GM19467 (cell line): ENCODE data around the gene UST.
"Not testable (repeated sequence)": the region's sequence is repeated elsewhere in the genome, so short reads cannot be mapped to it uniquely, and the experiment has no call there.

Experiments
- ATAC-seq: cut with Tn5 transposase; IDR thresholded peaks from one replicate; pipeline ENCODE4 v1.9.1; 2021; ENCODE audit warnings: mild to moderate bottlenecking, moderate library complexity; ENCODE audit not compliant: unreplicated experiment

Gene UST

GRCh38 chr6:148831064-148831463, 84.2 kb downstream of the UST start:
- no peak for ATAC-seq

DNA sequence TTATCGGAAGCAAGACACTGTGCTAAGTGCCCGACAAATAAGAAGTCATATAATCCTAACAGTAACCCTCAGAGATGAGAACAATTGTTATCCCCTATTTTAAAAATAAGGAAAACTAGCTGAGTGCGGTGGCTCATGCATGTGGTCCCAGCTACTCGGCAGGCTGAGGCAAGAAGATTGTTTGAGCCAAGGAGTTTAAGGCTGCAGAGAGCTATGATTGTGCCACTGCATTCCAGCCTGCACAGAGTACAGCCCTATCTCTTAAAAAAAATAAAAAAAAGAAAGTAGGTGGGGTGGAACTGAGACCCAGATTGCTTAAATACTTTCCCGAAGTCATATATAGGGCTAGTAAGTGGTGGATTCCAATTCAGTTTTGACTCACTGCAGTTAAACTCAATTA, 84.7 kb downstream of the UST start:
- no peak for ATAC-seq

DNA sequence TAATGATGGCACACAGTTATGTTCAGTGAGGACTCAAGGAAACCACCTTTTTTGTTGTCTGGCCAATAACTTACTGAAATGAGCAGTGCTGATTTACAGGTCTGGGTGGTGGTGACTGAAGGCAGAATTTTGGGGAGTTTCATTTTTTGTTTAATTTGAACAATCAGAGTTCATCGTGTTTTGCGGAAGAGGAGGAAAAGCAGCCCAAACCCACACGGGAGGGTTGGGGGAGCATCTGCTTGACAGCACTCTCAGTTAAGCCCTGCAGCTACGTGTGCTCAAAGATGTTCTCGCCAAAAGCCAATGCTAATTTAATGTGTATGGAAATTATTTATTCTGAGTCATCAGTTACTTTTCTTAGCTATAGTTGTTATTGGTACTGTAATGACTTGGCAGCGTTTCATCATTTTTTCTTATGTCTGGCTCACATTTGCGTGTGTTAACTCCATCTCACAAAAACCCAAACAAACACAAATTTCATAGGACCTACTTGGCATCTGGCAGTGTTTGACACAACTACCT, 89.2 kb downstream of the UST start:
- no peak for ATAC-seq

DNA sequence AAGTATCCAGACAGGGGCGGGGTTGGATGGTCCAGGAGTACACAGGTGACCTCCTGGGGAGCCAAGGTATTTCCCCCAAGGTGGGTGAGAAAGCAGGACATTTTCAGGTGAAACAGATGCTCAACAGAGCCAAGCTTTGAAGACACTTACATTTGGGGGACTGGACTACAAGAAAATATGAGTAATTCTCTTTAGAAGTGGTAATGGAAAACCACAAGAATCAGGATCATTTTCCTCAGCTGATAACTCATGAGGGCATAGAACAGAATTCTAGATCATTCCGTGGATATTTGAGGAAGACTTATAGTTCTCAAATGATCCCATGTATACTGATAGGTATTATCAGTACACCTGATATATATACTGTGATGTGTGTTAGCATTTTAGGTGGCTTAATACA, 89.9 kb downstream of the UST start:
- no peak for ATAC-seq

- no peak for ATAC-seq
Observed at GRCh38 chr6:148837941-148838340, 91.1 kb downstream of the UST start.

DNA sequence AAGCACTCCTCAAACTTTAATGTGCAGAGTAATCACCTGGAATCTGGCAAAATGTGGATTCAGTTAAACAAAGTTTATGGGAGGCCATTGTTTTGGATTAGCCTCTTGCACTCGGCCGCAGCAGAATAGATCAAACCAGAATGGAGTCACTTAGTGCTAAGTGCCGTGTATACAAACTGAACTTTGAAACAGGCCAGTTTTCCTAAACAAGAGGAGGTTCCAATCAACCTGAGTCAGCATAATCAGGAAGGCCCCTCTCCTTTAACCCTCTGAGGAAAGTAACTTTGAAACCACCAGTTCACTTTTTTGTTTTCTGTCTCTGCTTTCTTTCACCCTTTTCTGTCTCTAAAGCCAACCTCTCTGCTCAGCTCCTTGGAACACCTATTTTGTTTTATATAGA, 92.2 kb downstream of the UST start:
- ATAC-seq: no peak

- no peak for ATAC-seq
Observed at GRCh38 chr6:148840256-148840655, 93.4 kb downstream of the UST start.

DNA sequence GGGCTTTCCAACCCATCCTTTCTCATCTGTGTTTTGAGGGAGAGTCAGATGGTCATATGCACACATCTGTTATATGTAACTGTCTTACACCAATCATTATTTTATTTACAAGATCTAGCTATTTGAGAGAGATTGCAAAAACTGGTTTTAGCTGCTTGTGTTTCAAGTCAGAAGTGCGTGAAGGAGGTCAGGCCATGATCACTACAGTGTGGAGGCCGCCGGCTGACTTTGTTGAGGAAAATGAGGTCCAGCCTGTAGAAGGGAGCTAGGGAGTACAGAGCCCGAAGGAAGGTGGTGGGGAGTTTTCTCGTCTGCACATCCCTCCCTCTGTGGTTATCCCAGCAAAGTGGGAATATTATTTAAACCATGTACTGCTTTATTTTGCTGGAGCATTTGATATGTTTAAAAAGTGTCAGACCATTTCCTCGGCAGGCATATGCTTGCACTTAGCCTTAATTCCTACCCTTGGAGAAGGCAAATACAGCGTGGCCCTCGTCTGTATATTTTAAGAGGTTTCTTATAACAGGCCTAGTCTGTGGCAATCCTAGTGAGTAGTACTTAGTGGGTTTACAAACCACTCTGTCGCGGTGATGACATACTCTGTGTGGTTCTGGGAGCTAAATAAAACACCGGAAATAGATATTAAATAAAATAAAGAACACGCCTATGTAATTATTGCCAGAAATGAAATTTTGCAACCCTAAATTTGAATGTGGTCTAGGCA, 95.6 kb downstream of the UST start:
- no peak for ATAC-seq

DNA sequence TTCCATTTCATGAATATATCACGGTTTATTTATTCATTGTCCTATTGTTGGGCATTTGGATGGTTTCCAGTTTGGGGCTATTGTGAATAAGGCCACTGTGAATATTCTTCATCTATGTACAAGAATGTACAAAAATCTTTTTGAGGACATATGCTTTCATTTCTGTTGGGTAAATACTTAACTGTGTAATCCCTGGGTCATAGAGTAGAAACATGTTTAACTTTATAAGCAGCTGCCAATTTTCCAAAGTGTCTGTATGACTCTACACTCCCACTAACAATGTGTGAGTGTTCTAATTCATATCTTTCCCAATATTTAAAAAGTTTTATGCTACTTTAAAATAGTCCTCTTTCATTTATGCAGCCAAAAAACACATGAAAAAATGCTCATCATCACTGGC, 98.6 kb downstream of the UST start:
- no peak for ATAC-seq

DNA sequence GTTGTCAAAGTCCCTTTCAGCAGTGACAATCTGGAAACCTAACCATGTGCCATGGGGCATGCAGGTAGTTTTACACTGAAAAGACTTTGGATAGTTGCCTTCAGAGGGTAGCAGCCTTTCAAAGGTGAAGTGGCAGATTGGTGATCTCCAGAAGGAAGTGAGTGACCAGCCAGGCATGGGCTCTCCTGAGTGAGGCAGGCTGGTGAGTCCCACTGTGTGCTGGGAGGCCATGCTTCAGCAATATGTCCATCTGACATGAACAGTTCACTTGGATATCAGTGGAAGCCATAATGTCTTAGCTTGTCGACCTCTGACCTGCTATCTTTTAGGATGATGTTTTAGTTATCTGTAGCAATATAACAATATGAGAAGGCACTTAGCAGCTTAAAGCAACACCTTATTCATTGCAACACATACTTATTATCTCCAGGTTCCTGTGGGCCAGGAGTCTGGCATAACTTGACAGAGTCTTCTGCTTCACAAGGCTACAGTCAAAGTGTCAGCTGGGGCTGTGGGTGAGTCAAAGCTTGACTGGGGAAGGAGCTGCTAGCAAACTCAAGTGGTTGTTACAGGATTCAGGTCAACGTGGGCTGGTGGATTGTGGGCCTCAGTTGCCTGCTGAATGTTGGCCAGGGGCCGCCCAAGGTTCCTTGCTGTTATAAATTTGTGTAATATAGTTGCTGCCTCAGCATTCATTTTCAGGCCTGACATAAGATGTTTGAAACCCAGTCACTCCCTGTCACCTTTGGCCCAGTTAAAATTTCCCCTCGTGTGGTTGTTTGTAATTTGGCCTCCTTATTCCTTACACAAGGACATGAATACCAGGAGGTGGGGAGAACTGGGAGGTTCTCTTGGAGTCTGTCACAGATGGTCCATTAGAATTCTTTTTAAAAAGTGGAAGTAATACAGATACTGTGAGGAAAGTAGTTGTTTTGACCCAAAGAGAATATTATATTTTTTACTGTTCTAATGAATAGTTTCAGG, 100.2 kb downstream of the UST start:
- no peak for ATAC-seq

- no peak for ATAC-seq
Observed at GRCh38 chr6:148848915-148849314, 102.1 kb downstream of the UST start.

DNA sequence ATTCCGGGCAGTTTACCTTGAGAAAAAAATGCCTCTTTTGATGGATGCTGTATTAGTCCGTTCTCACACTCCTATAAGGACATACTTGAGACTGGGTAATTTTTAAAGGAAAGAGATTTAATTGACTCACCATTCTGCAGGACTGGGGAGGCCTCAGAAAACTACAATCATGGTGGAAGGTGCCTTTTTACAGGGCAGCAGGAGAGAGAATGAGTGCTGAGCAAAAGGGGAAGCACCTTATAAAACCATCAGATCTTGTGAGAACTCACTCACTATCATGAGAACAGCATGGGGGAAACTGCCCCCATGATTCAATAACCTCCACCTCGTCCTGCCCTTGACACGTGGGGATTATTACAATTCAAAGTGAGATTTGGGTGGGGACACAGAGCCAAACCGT, 102.6 kb downstream of the UST start:
- not testable (repeated sequence) for ATAC-seq

GRCh38 chr6:148850964-148851363, 104.1 kb downstream of the UST start:
- ATAC-seq: no peak

DNA sequence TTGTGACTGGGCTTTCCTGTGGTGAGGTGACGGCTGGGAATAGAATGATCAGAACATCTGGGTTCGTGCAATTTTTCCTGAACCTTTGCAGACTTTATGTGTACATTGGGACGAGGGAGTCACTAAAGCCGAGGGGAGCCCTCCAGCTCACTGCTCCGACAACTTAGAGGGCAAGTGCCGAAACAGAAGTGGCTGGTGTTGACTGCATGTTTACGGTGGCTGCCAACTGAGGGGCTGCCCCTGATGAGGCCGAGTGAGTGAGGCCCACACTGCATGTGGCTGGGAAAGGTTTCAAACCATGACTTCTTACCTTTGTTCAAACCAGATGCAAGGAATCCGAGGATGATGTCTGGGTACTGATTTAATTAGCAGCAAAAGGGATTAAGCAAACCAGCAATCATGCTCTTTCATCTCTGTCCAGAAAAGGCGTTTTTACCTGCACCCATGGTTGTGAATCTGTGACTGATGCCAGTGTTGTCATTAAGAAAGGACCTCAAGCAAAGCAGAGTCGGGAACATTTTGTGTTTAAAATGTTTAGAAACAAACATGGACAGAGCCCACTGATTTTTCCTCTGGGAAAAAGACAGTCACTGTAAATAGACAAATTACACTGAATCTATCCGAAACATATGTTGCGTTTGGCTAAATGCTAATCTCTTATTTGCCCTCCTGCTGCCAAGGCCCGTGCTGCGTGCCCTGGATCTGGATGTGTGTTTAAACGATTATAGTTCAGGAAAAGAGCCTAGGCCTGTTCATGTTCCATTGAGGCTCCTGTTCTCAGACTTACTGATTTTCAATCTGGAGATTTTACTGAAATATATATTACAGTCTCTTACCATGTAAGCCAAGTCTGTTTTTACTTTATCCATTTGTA, 105.1 kb downstream of the UST start:
- no peak for ATAC-seq

GRCh38 chr6:148852688-148853087, 105.9 kb downstream of the UST start:
- no peak for ATAC-seq

- ATAC-seq: not testable (repeated sequence)
Observed at GRCh38 chr6:148853113-148853512, 106.3 kb downstream of the UST start.

GRCh38 chr6:148854096-148854495, 107.3 kb downstream of the UST start:
- ATAC-seq: no peak

DNA sequence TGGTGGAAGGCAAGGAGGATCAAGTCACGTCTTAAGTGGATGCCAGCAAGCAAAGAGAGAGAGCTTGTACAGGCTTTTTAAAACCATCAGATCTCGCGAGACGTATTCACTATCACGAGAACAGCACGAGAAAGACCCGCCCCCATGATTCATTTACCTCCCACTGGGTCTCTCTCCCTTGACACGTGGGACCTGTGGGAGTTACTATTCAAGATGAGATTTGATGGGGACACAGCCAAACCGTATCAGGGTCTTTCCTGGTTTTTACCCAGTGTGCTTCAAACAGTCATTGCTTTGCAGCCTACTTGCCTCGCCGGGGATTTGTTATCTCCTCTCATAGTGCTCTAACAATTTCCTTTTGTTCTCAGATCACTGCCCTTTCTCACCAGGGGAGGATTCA, 108.2 kb downstream of the UST start:
- no peak for ATAC-seq

- ATAC-seq: no peak
Observed at GRCh38 chr6:148855744-148856143, 108.9 kb downstream of the UST start.

DNA sequence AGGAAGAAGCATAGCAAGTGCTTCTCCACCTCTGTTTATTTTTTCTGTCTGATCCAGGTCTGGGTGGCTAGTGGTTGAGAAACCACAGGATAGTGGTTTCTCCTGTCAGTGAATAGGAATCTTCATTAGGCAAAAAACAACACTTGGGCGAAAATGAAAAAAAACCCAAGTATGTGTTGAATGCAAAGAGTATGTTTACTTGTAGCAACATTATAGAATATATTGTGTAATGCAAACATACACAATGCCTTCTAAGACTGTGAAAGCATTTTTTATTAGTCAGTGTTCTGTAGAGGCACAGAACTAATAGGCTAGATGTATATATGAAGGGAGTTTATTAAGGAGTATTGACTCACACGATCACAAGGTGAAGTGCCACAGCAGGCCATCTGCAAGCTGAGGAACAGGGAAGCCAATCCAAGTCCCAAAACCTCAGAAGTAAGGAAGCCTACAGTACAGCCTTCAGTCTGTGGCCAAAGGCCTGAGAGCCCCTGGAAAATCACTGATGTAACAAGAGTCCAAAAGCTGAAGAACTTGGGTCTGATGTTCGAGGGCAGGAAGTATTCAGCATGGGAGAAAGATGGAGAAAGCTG, 111.1 kb downstream of the UST start:
- ATAC-seq: no peak
